Suppressor macrophage treated with lipopolysaccharide for 4 hours (primary cell): ENCODE results near the gene HINT1.
"Not testable (repeated sequence)": the region's sequence is repeated elsewhere in the genome, so short reads cannot be mapped to it uniquely, and the experiment has no call there.

Experiments used
- DNase-seq: peaks from one replicate; pipeline ENCODE4 v3.0.0-alpha.2; 2020

The HINT1 gene

GRCh38 chr5:131165119-131165727 lies at the start of gene HINT1:
Gene HINT1, minus strand, starts transcription at chr5:131165256. Its CDS starts 51 bp downstream, at chr5:131165205.
- peak; percentile 94 for DNase-seq

DNA sequence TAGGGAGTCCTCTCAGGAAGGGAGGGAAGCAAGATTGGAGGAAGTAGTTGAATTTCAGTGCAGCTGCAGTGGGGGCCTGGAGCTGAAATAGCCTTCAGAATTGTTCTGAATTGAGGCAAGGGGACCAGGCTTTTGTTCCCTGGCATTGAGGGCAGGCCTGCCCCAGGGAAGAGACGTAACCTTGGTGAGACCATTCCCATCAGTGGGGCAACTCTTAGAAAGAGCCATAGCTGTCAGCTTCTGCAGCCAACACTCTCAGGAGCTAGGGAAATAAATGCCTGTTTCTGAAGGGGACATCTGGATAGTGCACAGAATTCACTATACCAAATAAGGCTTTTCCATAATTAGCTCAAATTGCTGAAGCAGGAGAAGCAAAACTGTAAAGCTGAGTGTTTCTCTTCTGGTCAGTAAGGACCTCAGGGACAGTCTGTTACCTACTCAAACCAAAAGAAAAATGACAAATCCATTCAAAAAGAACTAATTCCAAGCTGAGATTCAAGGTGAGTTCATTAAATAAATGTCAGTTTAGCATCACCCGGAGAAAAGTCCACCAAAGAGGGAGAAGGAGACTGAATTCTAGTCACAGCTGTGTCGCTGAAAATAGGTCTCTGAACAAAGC lies 49.7 kb upstream of the HINT1 start:
- DNase-seq, result no peak

DNA sequence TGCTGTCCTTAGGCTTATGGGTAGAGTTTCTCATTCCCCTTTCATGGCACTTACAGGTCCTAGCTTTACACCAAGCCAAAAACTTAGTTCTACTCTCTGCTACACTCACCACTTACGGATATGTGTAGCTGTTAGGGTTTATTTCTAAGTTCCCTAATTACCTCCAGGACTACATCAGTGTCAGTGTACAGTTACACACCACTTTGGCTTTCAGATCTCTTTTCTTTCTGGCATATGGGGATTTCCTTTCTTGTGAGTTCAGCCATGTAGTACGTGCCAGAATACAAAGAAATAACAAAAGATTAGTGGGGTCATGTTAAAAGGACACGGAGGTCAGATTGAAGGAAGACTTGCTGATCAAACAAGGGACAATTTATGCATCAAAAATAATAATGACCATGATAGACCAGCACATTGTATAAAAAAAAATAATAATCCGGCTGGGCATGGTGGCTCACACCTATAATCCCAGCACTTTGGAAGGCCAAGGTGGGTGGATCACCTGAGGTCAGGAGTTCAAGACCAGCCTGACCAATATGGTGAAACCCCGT lies 47.5 kb upstream of the HINT1 start:
- peak; percentile 86 for DNase-seq

DNA sequence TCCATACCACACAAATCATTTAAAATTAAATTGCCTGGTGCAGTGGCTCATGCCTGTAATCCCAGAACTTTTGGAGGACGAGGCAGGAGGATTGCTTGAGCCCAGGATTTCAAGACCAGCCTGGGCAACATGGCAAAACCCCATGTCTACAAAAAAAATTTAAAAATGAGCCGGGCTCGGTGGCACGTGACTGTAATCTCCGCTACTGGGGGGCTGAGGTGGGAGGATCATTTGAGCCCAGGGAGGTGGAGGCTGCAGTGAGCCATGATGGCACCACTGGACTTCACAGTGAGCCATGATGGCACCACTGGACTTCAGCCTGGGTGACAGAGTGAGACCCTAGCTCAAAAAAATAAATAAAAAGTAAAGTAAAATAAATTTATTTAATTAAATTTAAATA lies 46.6 kb upstream of the HINT1 start:
- no peak for DNase-seq

- no peak for DNase-seq
Observed at GRCh38 chr5:131210151-131210510, 45.1 kb upstream of the HINT1 start.

DNA sequence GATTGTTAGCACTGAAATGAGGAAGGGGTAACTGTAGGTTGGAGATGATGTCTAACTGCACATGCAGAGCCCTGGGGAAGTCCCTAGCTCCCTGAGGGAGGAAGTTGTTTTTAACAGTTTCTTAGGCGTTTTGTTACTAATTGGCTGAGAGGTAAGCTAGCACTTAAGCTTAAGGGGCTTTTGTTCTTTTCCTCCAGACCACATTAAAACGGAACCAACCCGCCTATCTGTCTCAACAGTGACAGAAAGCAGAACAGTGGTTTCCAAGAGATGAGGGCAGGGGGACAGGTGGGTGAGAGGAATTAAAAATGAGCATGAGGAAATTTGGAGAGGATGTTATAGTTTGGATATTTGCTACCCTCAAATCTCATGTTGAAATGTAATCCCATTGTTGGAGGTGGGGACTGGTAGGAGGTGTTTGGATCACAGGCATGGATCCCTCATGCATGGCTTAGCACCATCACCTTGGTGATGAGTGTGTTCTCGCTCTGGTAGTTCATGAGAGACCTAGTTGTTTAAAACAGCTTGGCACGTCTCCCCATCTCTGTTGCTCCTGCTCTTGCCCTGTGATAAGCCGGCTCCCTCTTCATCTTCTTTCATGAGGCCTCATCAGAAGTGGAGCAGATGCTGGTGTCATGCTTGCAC lies 44.6 kb upstream of the HINT1 start:
- peak; percentile 87 for DNase-seq

DNA sequence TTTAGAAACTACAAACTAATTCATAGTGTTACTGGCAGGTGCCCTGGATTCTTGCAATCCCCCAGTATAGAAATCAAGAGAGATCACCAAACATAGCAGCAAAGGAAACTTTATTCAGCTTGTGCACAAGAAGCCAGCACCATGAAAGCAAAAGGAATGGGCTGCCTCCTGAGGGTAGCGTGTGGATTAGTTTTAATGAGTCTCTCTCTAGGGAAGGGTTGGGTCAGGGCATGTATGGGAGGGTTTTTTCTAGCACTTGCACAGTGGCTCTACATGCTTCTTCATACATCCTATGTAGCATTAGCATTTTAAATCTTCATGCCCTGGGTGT lies 44.1 kb upstream of the HINT1 start:
- no peak for DNase-seq

- DNase-seq, result peak; percentile 52
Observed at GRCh38 chr5:131206772-131207171, 41.7 kb upstream of the HINT1 start.

DNA sequence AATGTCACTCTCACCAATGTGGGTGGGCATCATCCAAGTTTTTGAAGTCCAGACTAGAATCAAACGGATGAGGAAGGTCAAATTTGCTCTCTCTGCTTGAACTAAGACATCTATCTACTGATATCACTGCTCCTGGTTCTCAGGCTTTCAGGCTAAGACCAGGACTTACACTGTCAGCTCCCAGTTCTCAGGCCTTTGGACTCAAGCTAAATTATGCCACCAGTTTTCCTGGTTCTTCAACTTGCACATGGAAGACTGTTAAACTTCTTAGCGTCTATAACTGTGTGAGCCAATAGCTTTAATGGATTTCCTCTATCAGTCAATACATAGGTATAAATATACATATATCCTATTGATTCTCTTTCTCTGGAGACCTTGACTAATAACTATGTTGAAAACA lies 41.0 kb upstream of the HINT1 start:
- DNase-seq, result no peak

GRCh38 chr5:131204964-131205363 lies 39.9 kb upstream of the HINT1 start:
- DNase-seq, result no peak

- no peak for DNase-seq
Observed at GRCh38 chr5:131200560-131200959, 35.5 kb upstream of the HINT1 start.

GRCh38 chr5:131198625-131199024 lies 33.6 kb upstream of the HINT1 start:
- DNase-seq, result no peak

- no peak for DNase-seq
Observed at GRCh38 chr5:131196331-131196730, 31.3 kb upstream of the HINT1 start.

GRCh38 chr5:131195696-131196095 lies 30.6 kb upstream of the HINT1 start:
- DNase-seq, result no peak

DNA sequence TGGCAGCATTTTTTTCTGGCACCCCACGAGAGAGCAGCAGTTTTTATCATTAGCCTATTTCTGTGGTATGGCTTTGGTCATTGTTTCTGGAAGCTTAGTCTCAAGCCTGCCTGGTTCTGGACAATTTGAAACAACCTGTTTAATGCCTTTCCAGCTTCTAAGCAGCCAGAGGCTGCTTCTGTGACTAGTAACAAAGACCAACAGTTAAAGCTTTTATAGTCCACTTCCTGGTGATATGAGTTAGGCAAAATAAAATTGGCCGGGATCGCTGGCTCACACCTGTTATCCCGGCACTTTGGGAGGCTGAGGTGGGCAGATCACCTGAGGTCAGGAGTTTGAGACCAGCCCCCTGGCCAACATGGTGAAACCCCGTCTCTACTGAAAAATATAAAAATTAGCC lies 29.7 kb upstream of the HINT1 start:
- no peak for DNase-seq

GRCh38 chr5:131193897-131194296 lies 28.8 kb upstream of the HINT1 start:
- DNase-seq, result not testable (repeated sequence)

GRCh38 chr5:131193106-131193505 lies 28.1 kb upstream of the HINT1 start:
- DNase-seq, result no peak

- no peak for DNase-seq
Observed at GRCh38 chr5:131186561-131187256, 21.7 kb upstream of the HINT1 start.

DNA sequence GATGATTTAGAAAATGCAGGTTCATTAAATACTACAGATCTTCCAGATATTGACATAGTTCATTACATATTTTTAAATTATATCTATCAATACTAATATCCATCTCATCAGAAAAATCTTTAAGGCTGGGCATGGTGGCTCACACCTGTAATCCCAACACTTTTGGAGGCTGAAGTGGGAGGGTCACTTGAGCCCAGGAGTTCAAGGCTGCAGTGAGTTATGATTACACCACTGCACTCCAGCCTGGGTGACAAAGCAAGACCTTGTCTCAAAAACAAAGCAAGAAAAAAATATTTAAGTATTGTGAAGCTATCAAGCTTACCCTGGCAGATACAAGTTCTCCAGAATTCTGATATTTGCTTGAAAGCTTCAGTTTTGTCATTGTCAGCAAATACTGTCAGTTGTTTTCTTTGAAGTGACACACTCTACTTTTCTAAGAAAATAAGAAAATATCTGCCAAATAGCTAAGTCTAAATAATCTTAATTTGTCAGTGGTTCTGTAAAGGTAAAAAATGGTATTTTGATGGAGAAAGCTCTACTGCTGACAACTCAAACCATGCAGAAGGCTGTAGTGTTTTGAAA lies 20.6 kb upstream of the HINT1 start:
- no peak for DNase-seq

- DNase-seq, result no peak
Observed at GRCh38 chr5:131182839-131183238, 17.8 kb upstream of the HINT1 start.

DNA sequence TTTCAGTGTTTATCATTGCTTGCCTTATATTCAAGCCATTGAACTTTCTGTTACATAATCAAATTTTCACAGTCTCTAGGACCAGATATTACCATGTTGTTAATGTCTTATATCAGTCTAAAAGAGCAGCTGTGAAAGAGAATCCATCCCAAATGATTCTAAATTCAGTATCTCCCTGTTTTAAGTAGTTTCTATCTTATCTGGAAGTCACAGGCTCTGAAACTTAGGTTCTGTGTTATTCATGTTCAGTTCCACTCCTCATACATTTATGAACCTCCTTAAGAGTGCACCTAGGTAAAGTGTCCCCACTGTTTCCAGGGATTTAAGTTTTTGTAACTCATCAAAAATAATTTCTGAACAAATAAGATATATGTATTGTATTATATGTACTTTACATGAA lies 15.4 kb upstream of the HINT1 start:
- no peak for DNase-seq

- no peak for DNase-seq
Observed at GRCh38 chr5:131171276-131171810, 6.3 kb upstream of the HINT1 start.
